ENCODE measurements around the gene AHSP.

Gene AHSP

GRCh38 chr16:31532896-31533295, 5.2 kb downstream of the AHSP start:
- H2AFZ ChIP-seq (ENCODE audit: low read depth, low read length), result no peak overlapping the region
- H3K4me1 ChIP-seq (ENCODE audit: control insufficient read depth, insufficient read depth, low read depth, low read length), result no peaks in the 10 kb centered on the region
- no peak overlapping the region for H3K4ac ChIP-seq (ENCODE audit: low read depth in 1 of 2, low read length in 2 of 2)
- no peaks in the 10 kb centered on the region for H3K36me3 ChIP-seq (ENCODE audit: control insufficient read depth in 1 of 2, insufficient read depth in 2 of 2, low read depth in 1 of 2, low read length in 2 of 2)
- no peak overlapping the region for H3K4me2 ChIP-seq (ENCODE audit: low read length, poor library complexity, severe bottlenecking)
- no peak overlapping the region for H3K14ac ChIP-seq (ENCODE audit: low read length in 2 of 2)
- WGBS, result 81% methylated on average over 4 of the region's 4 CpGs
- H3K27ac ChIP-seq (ENCODE audit: low read length, poor library complexity, severe bottlenecking), result no peak overlapping the region
- H2BK15ac ChIP-seq (ENCODE audit: low read depth, poor library complexity, severe bottlenecking), result no peak overlapping the region
- H4K91ac ChIP-seq (ENCODE audit: low read length), result no peak overlapping the region
- no peak overlapping the region for H3K9ac ChIP-seq (ENCODE audit: low read length)
- H2BK5ac ChIP-seq (ENCODE audit: low read depth, low read length, poor library complexity, severe bottlenecking), result no peak overlapping the region
- H3K23ac ChIP-seq (ENCODE audit: low read length in 2 of 2), result no peak overlapping the region
- no peak overlapping the region for H4K8ac ChIP-seq (ENCODE audit: low read length)
- H3K27me3 ChIP-seq (ENCODE audit: control insufficient read depth in 1 of 2, insufficient read depth in 1 of 2, low read length in 2 of 2), result peaks cover 31 to 45% of the 10 kb centered on the region in 2 experiments
- H3K4me3 ChIP-seq (ENCODE audit: insufficient read depth in 1 of 2, low read depth in 1 of 2, low read length in 2 of 2), result no peak overlapping the region
- no peak overlapping the region for H3K18ac ChIP-seq (ENCODE audit: low read depth in 1 of 2, low read length in 2 of 2)
- no peak for DNase-seq
- no peak overlapping the region for H2AK5ac ChIP-seq (ENCODE audit: low read length, severe bottlenecking)
- H2BK120ac ChIP-seq (ENCODE audit: low read depth, low read length), result no peak overlapping the region
- H3K9me3 ChIP-seq (ENCODE audit: control insufficient read depth, low read length), result no peaks in the 10 kb centered on the region
- H3K79me1 ChIP-seq (replicated peaks; ENCODE audit: low read length, poor library complexity, severe bottlenecking), result no peaks in the 10 kb centered on the region
- no peak overlapping the region for H2BK12ac ChIP-seq (ENCODE audit: low read length in 2 of 2)

GRCh38 chr16:31535737-31536136, 8.0 kb downstream of the AHSP start:
- no peaks in the 10 kb centered on the region for H3K4me1 ChIP-seq (ENCODE audit: control insufficient read depth, insufficient read depth, low read depth, low read length)
- no peak overlapping the region for H3K4me3 ChIP-seq (ENCODE audit: insufficient read depth in 1 of 2, low read depth in 1 of 2, low read length in 2 of 2)
- peaks cover 4 to 19% of the 10 kb centered on the region in 2 experiments for H3K27me3 ChIP-seq (ENCODE audit: control insufficient read depth in 1 of 2, insufficient read depth in 1 of 2, low read length in 2 of 2)
- no peak overlapping the region for H2BK5ac ChIP-seq (ENCODE audit: low read depth, low read length, poor library complexity, severe bottlenecking)
- no peak overlapping the region for H3K4ac ChIP-seq (ENCODE audit: low read depth in 1 of 2, low read length in 2 of 2)
- H3K79me1 ChIP-seq (replicated peaks; ENCODE audit: low read length, poor library complexity, severe bottlenecking), result no peaks in the 10 kb centered on the region
- no peak overlapping the region for H3K9ac ChIP-seq (ENCODE audit: low read length)
- no peak overlapping the region for H2BK15ac ChIP-seq (ENCODE audit: low read depth, poor library complexity, severe bottlenecking)
- no peak overlapping the region for H4K8ac ChIP-seq (ENCODE audit: low read length)
- no peak overlapping the region for H2AFZ ChIP-seq (ENCODE audit: low read depth, low read length)
- H2BK120ac ChIP-seq (ENCODE audit: low read depth, low read length), result no peak overlapping the region
- peaks cover 7% of the 10 kb centered on the region for H3K9me3 ChIP-seq (ENCODE audit: control insufficient read depth, low read length)
- 62% methylated on average over 9 of the region's 9 CpGs for WGBS
- no peak overlapping the region for H3K4me2 ChIP-seq (ENCODE audit: low read length, poor library complexity, severe bottlenecking)
- no peak overlapping the region for H3K14ac ChIP-seq (ENCODE audit: low read length in 2 of 2)
- no peak overlapping the region for H2BK12ac ChIP-seq (ENCODE audit: low read length in 2 of 2)
- H3K27ac ChIP-seq (ENCODE audit: low read length, poor library complexity, severe bottlenecking), result no peak overlapping the region
- H3K18ac ChIP-seq (ENCODE audit: low read depth in 1 of 2, low read length in 2 of 2), result no peak overlapping the region
- no peak overlapping the region for H3K23ac ChIP-seq (ENCODE audit: low read length in 2 of 2)
- no peak overlapping the region for H4K91ac ChIP-seq (ENCODE audit: low read length)
- no peak overlapping the region for H2AK5ac ChIP-seq (ENCODE audit: low read length, severe bottlenecking)
- DNase-seq, result no peak
- no peaks in the 10 kb centered on the region for H3K36me3 ChIP-seq (ENCODE audit: control insufficient read depth in 1 of 2, insufficient read depth in 2 of 2, low read depth in 1 of 2, low read length in 2 of 2)

- Histone ChIP-seq H3K9ac (ENCODE audit: low read length) (no peak overlapping the region), H3K4me3 (ENCODE audit: insufficient read depth in 1 of 2, low read depth in 1 of 2, low read length in 2 of 2) (no peak overlapping the region), H3K4me2 (ENCODE audit: low read length, poor library complexity, severe bottlenecking) (no peak overlapping the region), H4K8ac (ENCODE audit: low read length) (no peak overlapping the region), H2BK15ac (ENCODE audit: low read depth, poor library complexity, severe bottlenecking) (no peak overlapping the region), H3K9me3 (ENCODE audit: control insufficient read depth, low read length) (peaks cover 7% of the 10 kb centered on the region), H2AK5ac (ENCODE audit: low read length, severe bottlenecking) (no peak overlapping the region), H3K4me1 (ENCODE audit: control insufficient read depth, insufficient read depth, low read depth, low read length) (no peaks in the 10 kb centered on the region), H3K79me1 (replicated peaks; ENCODE audit: low read length, poor library complexity, severe bottlenecking) (no peaks in the 10 kb centered on the region), H4K91ac (ENCODE audit: low read length) (no peak overlapping the region), H2BK120ac (ENCODE audit: low read depth, low read length) (no peak overlapping the region), H3K18ac (ENCODE audit: low read depth in 1 of 2, low read length in 2 of 2) (no peak overlapping the region), H3K27me3 (ENCODE audit: control insufficient read depth in 1 of 2, insufficient read depth in 1 of 2, low read length in 2 of 2) (peaks cover 0 to 8% of the 10 kb centered on the region in 2 experiments), H2BK12ac (ENCODE audit: low read length in 2 of 2) (no peak overlapping the region), H3K27ac (ENCODE audit: low read length, poor library complexity, severe bottlenecking) (no peak overlapping the region), H3K36me3 (ENCODE audit: control insufficient read depth in 1 of 2, insufficient read depth in 2 of 2, low read depth in 1 of 2, low read length in 2 of 2) (no peaks in the 10 kb centered on the region), H3K4ac (ENCODE audit: low read depth in 1 of 2, low read length in 2 of 2) (no peak overlapping the region), H2AFZ (ENCODE audit: low read depth, low read length) (no peak overlapping the region), H3K14ac (ENCODE audit: low read length in 2 of 2) (no peak overlapping the region), H3K23ac (ENCODE audit: low read length in 2 of 2) (no peak overlapping the region), H2BK5ac (ENCODE audit: low read depth, low read length, poor library complexity, severe bottlenecking) (no peak overlapping the region)
- DNase-seq, result no peak
- WGBS, result 87% methylated on average over 21 of the region's 21 CpGs
Measured at GRCh38 chr16:31536804-31537361, 9.2 kb downstream of the AHSP start.

- Histone ChIP-seq H3K4me2 (ENCODE audit: low read length, poor library complexity, severe bottlenecking) (no peak overlapping the region), H2BK120ac (ENCODE audit: low read depth, low read length) (no peak overlapping the region), H2AK5ac (ENCODE audit: low read length, severe bottlenecking) (no peak overlapping the region), H2BK5ac (ENCODE audit: low read depth, low read length, poor library complexity, severe bottlenecking) (no peak overlapping the region), H4K8ac (ENCODE audit: low read length) (no peak overlapping the region), H2BK15ac (ENCODE audit: low read depth, poor library complexity, severe bottlenecking) (no peak overlapping the region), H2AFZ (ENCODE audit: low read depth, low read length) (no peak overlapping the region), H3K4me3 (ENCODE audit: insufficient read depth in 1 of 2, low read depth in 1 of 2, low read length in 2 of 2) (no peak overlapping the region), H3K27me3 (ENCODE audit: control insufficient read depth in 1 of 2, insufficient read depth in 1 of 2, low read length in 2 of 2) (peaks cover 0 to 6% of the 10 kb centered on the region in 2 experiments), H3K36me3 (ENCODE audit: control insufficient read depth in 1 of 2, insufficient read depth in 2 of 2, low read depth in 1 of 2, low read length in 2 of 2) (no peaks in the 10 kb centered on the region), H4K91ac (ENCODE audit: low read length) (no peak overlapping the region), H3K23ac (ENCODE audit: low read length in 2 of 2) (no peak overlapping the region), H3K79me1 (replicated peaks; ENCODE audit: low read length, poor library complexity, severe bottlenecking) (no peaks in the 10 kb centered on the region), H3K27ac (ENCODE audit: low read length, poor library complexity, severe bottlenecking) (no peak overlapping the region), H3K4ac (ENCODE audit: low read depth in 1 of 2, low read length in 2 of 2) (no peak overlapping the region), H3K18ac (ENCODE audit: low read depth in 1 of 2, low read length in 2 of 2) (no peak overlapping the region), H3K14ac (ENCODE audit: low read length in 2 of 2) (no peak overlapping the region), H3K4me1 (ENCODE audit: control insufficient read depth, insufficient read depth, low read depth, low read length) (no peaks in the 10 kb centered on the region), H3K9me3 (ENCODE audit: control insufficient read depth, low read length) (peaks cover 7% of the 10 kb centered on the region), H2BK12ac (ENCODE audit: low read length in 2 of 2) (no peak overlapping the region), H3K9ac (ENCODE audit: low read length) (no peak overlapping the region)
- DNase-seq, result no peak
- WGBS, result 52% methylated on average over 46 of the region's 57 CpGs
Measured at GRCh38 chr16:31537362-31538242, 9.9 kb downstream of the AHSP start.

All from mesenchymal stem cell (in vitro differentiated cells and primary cell).